A549 (cell line): ENCODE data around the gene TM7SF2. TPM values are rescaled to one million over a fixed set of nuclear protein-coding genes. Genes with fewer than 3 reads are reported as not detected.

Experiments
- ATAC-seq, 2 experiments: fragments of 200-7000 bp in 1 of 2; fragments of >200 bp in 1 of 2; cut with Nextera tagmentation in 1 of 2; cut with Tn5 transposase in 1 of 2; 3 replicates each; pipeline versions ENCODE4 v1.8.0 to v1.9.1; 2018 to 2020; ENCODE audit warnings: mild to moderate bottlenecking in 1 of 2, moderate library complexity in 1 of 2
- CTCF ChIA-PET: fragments of 300-600 bp; sonication (Branson Sonifier 250); formaldehyde crosslinking; extraction: SDS; loops from one replicate; lab custom pipeline; 2021; ENCODE audit warnings: antibody characterized with exemption, inconsistent platforms; lab: Yijun Ruan, JAX
- POLR2A ChIA-PET: fragments of 350-600 bp; formaldehyde crosslinking; extraction: SDS; loops from one replicate; lab custom pipeline; 2021; ENCODE audit warnings: antibody characterized with exemption, inconsistent platforms; lab: Yijun Ruan, JAX
- DNase-seq, 2 experiments: peaks; one replicate each; pipeline versions ENCODE4 v3.0.0 to v3.0.0-alpha.2; 2011 to 2016; ENCODE audit warnings: low read depth in 1 of 2, low spot score in 1 of 2
- FAIRE-seq: peaks from 2 replicates; lab custom pipeline; 2011; peaks lifted over from hg19 to GRCh38; lab: Jason Lieb, UNC
- H3K27ac ChIP-seq, 2 experiments: fragments of >200 bp; sonication (Bioruptor Twin); formaldehyde crosslinking; 3 replicates each; pipeline ENCODE4 v1.5.1; 2016 to 2017
- H3K4me1 ChIP-seq: fragments of >200 bp; sonication (Bioruptor Twin); formaldehyde crosslinking; 3 replicates; pipeline ENCODE4 v1.6.1; 2016
- H3K4me2 ChIP-seq: fragments of >200 bp; sonication (Bioruptor Twin); formaldehyde crosslinking; 3 replicates; pipeline ENCODE4 v1.6.1; 2016
- H3K4me3 ChIP-seq: fragments of >200 bp; sonication (Bioruptor Twin); formaldehyde crosslinking; 3 replicates; pipeline ENCODE4 v1.5.1; 2016
- H3K9me3 ChIP-seq: fragments of >200 bp; sonication (Bioruptor Twin); formaldehyde crosslinking; 3 replicates; pipeline ENCODE4 v1.6.1; 2016
- ATOH8 ChIP-seq: fragments of 250-450 bp; sonication (Bioruptor Pico); IDR thresholded peaks from 2 replicates; pipeline ENCODE4 v1.5.0; 2020; ENCODE audit warnings: low read depth, mild to moderate bottlenecking, moderate library complexity
- BCL3 ChIP-seq: fragments of >200 bp; sonication (Bioruptor Twin); formaldehyde crosslinking; IDR thresholded peaks from 3 replicates; pipeline ENCODE4 v1.6.1; 2016
- CBX2 ChIP-seq: fragments of 200-600 bp; sonication (generic); IDR thresholded peaks from 2 replicates; pipeline ENCODE4 v1.6.1; 2016; ENCODE audit warnings: low read depth, mild to moderate bottlenecking, borderline replicate concordance
- CHD4 ChIP-seq: fragments of 200-600 bp; sonication (generic); IDR thresholded peaks from 2 replicates; pipeline ENCODE4 v1.6.1; 2016; ENCODE audit warnings: antibody characterized with exemption, mild to moderate bottlenecking, borderline replicate concordance
- EHF ChIP-seq: fragments of 250-450 bp; sonication (Bioruptor Pico); IDR thresholded peaks from 2 replicates; pipeline ENCODE4 v1.5.0; 2020; ENCODE audit warnings: mild to moderate bottlenecking
- ELK1 ChIP-seq: fragments of 150-350 bp; IDR thresholded peaks from 2 replicates; pipeline ENCODE4 v1.6.1; 2014; ENCODE audit warnings: low read depth, mild to moderate bottlenecking, low read length
- EP300 ChIP-seq, 2 experiments: fragments of >200 bp; sonication (Bioruptor Twin); formaldehyde crosslinking; IDR thresholded peaks; 2 replicates in 1 of 2; 3 replicates in 1 of 2; pipeline ENCODE4 v1.6.1; 2016 to 2017
- FOXS1 ChIP-seq: fragments of 250-450 bp; sonication (Bioruptor Pico); IDR thresholded peaks from 2 replicates; pipeline ENCODE4 v1.5.0; 2020; ENCODE audit warnings: mild to moderate bottlenecking, moderate library complexity
- HEYL ChIP-seq: fragments of 250-450 bp; sonication (Bioruptor Pico); IDR thresholded peaks from 2 replicates; pipeline ENCODE4 v1.8.0; 2021; ENCODE audit warnings: mild to moderate bottlenecking, moderate library complexity
- HMGXB4 ChIP-seq: fragments of 250-450 bp; sonication (Bioruptor Pico); IDR thresholded peaks from 2 replicates; pipeline ENCODE4 v1.5.0; 2021; ENCODE audit warnings: mild to moderate bottlenecking, moderate library complexity, borderline replicate concordance
- HOXB13 ChIP-seq: fragments of 250-450 bp; sonication (Bioruptor Pico); IDR thresholded peaks from 2 replicates; pipeline ENCODE4 v1.5.0; 2020; ENCODE audit warnings: low read depth, mild to moderate bottlenecking, moderate library complexity
- HOXB5 ChIP-seq: fragments of 250-450 bp; sonication (Bioruptor Pico); IDR thresholded peaks from 2 replicates; pipeline ENCODE4 v1.5.0; 2020; ENCODE audit warnings: mild to moderate bottlenecking, moderate library complexity
- JUN ChIP-seq, 2 experiments: fragments of >200 bp; sonication (Bioruptor Twin); formaldehyde crosslinking; IDR thresholded peaks; 2 replicates in 1 of 2; 3 replicates in 1 of 2; pipeline ENCODE4 v1.6.1; 2016 to 2017
- JUNB ChIP-seq: fragments of >200 bp; sonication (Bioruptor Twin); formaldehyde crosslinking; IDR thresholded peaks from 2 replicates; pipeline ENCODE4 v1.6.1; 2016
- KDM1A ChIP-seq: fragments of 200-600 bp; sonication (generic); IDR thresholded peaks from 2 replicates; pipeline ENCODE4 v1.6.1; 2016; ENCODE audit warnings: low read depth, mild to moderate bottlenecking
- NFE2L2 ChIP-seq: fragments of 150-350 bp; conservative IDR thresholded peaks from 2 replicates; pipeline ENCODE4 v1.6.1; 2014; ENCODE audit warnings: low read length
- NPAS2 ChIP-seq: fragments of 250-450 bp; sonication (Bioruptor Pico); IDR thresholded peaks from 2 replicates; pipeline ENCODE4 v1.8.0; 2022; ENCODE audit warnings: mild to moderate bottlenecking, moderate library complexity, borderline replicate concordance
- PBX3 ChIP-seq: IDR thresholded peaks from 2 replicates; pipeline ENCODE4 v1.6.1; 2012
- PHF8 ChIP-seq: fragments of 200-600 bp; sonication (generic); IDR thresholded peaks from 2 replicates; pipeline ENCODE4 v1.6.1; 2016; ENCODE audit warnings: low read depth, mild to moderate bottlenecking, antibody characterized with exemption, moderate library complexity, borderline replicate concordance
- POLR2A ChIP-seq: IDR thresholded peaks from 2 replicates; pipeline ENCODE4 v1.6.1; 2012; ENCODE audit warnings: mild to moderate bottlenecking, low read length
- POLR2AphosphoS2 ChIP-seq: conservative IDR thresholded peaks from 2 replicates; pipeline ENCODE4 v1.6.1; 2012; ENCODE audit warnings: low read length, improper control_type of control experiment, inconsistent platforms
- SMC3 ChIP-seq: fragments of >200 bp; sonication (Bioruptor Twin); formaldehyde crosslinking; IDR thresholded peaks from 3 replicates; pipeline ENCODE4 v1.6.1; 2018; ENCODE audit warnings: inconsistent platforms
- SREBF2 ChIP-seq: fragments of 450-650 bp; IDR thresholded peaks from 2 replicates; pipeline ENCODE4 v1.6.1; 2014; ENCODE audit warnings: mild to moderate bottlenecking, moderate library complexity
- TFCP2L1 ChIP-seq: fragments of 250-450 bp; sonication (Bioruptor Pico); IDR thresholded peaks from 2 replicates; pipeline ENCODE4 v1.5.0; 2021; ENCODE audit warnings: mild to moderate bottlenecking
- USF2 ChIP-seq: fragments of 450-650 bp; IDR thresholded peaks from 2 replicates; pipeline ENCODE4 v1.6.1; 2014; ENCODE audit warnings: antibody characterized with exemption
- ZC3H11A ChIP-seq: fragments of 450-650 bp; IDR thresholded peaks from 2 replicates; pipeline ENCODE4 v1.6.1; 2014; ENCODE audit warnings: antibody characterized with exemption, mild to moderate bottlenecking
- ZFP36 ChIP-seq: fragments of 450-650 bp; IDR thresholded peaks from 2 replicates; pipeline ENCODE4 v1.6.1; 2014; ENCODE audit warnings: borderline replicate concordance; ENCODE audit not compliant: partially characterized antibody
- WGBS: methylation state at CpG from one replicate; pipeline ENCODE4 v1.1.6; 2017; ENCODE audit errors: missing lambda C conversion rate; 5-methylcytosine and 5-hydroxymethylcytosine counted together
- polyA plus RNA-seq, 4 experiments: library from polyadenylated mRNA; depleted of rRNA in 3 of 4; stranded (reverse); fragments of >200 nt; fragmentation: RNase III in 1 of 4; extraction: RNeasy Plus Mini Kit Qiagen cat#74134 plus additional on column Dnase treatment in 1 of 4; gene quantifications; 2 replicates in 3 of 4; 3 replicates in 1 of 4; pipeline ENCODE4 v1.2.3, GENCODE V29; 2011 to 2017

TM7SF2 gene
- polyA plus RNA-seq, 2 of the 4 experiments (the other 2 are of a cell fraction) = 8.2 TPM

GRCh38 chr11:65131417-65131776 lies 19.7 kb downstream of the TM7SF2 start (continued):
- TF ChIP-seq HOXB5 (CRISPR knock-in tag) (no peak), POLR2A (no peak), HEYL (CRISPR knock-in tag) (no peak)

- TF ChIP-seq PHF8 = no peak
- TF ChIP-seq EP300 (IDR thresholded peaks at IDR 0.05) = no peak
- no peak for TF ChIP-seq FOXS1 (CRISPR knock-in tag)
- TF ChIP-seq JUN (IDR thresholded peaks at IDR 0.05) = no peak
- TF ChIP-seq CBX2 = no peak
- no peak for TF ChIP-seq HOXB13
- TF ChIP-seq BCL3 = no peak
- no peak for TF ChIP-seq SREBF2
- no peak for TF ChIP-seq USF2
- TF ChIP-seq NFE2L2 = no peak
- no peak for TF ChIP-seq SMC3
- TF ChIP-seq HOXB5 (CRISPR knock-in tag) = no peak
- no peak for TF ChIP-seq TFCP2L1
- no peak for TF ChIP-seq JUNB
- no peak for TF ChIP-seq EHF (CRISPR knock-in tag)
- TF ChIP-seq POLR2AphosphoS2 = no peak
- FAIRE-seq (no peak), ATAC-seq (no peak), DNase-seq (no peak)
- ChIA-PET POLR2A (interaction anchor here (0.5 to 2.1 kb wide), 2 partner anchors 10 to 353 kb away, joined by 3 to 14 read pairs; partner anchors contain the start of genes FAU and MRPL49), CTCF (interaction anchor here (0.6 to 7.3 kb wide), 4 partner anchors 12 to 147 kb away, joined by 3 to 75 read pairs (median 12); partner anchors contain the start of genes FAU, MRPL49, TM7SF2 and ZNHIT2)
- Histone ChIP-seq H3K9me3 (no peaks in the 10 kb centered on the region), H3K4me1 (peaks cover 15% of the 10 kb centered on the region), H3K4me2 (no peak overlapping the region), H3K27ac (no peak overlapping the region), H3K4me3 (no peak overlapping the region)
- WGBS = 83% methylated on average over 6 of the region's 6 CpGs
Observed at GRCh38 chr11:65131895-65132237, 20.2 kb downstream of the TM7SF2 start.

- 84% methylated on average over 10 of the region's 10 CpGs for WGBS
- TF ChIP-seq NPAS2 (no peak), KDM1A (no peak), TFCP2L1 (no peak), NFE2L2 (no peak), ELK1 (no peak), ZC3H11A (no peak), POLR2A (no peak), BCL3 (no peak), ZFP36 (no peak), CHD4 (no peak), HOXB13 (no peak), ATOH8 (CRISPR knock-in tag) (no peak), HMGXB4 (no peak), PBX3 (no peak)
Observed at GRCh38 chr11:65132238-65132987, 20.7 kb downstream of the TM7SF2 start.

More at GRCh38 chr11:65132238-65132987, 20.7 kb downstream of the TM7SF2 start:
- DNase-seq = no peak
- Histone ChIP-seq H3K4me2 (peak overlapping the region; percentile 100), H3K9me3 (no peaks in the 10 kb centered on the region), H3K27ac (no peak overlapping the region), H3K4me3 (no peak overlapping the region; the same call in 2 of the 3 replicates), H3K4me1 (peaks cover 15% of the 10 kb centered on the region)
- POLR2A ChIA-PET = interaction anchor here (2.1 kb wide), 1 partner anchor 10 kb away, joined by 14 read pairs; the partner anchor contains the start of genes FAU and MRPL49
- no peak for FAIRE-seq
- no peak for ATAC-seq
- CTCF ChIA-PET = interaction anchor here (2.3 to 7.3 kb wide), 2 partner anchors 13 to 20 kb away, joined by 9 to 75 read pairs; partner anchors contain the start of genes FAU, MRPL49, TM7SF2 and ZNHIT2
